GM18909 (cell line): ENCODE data around the gene KIAA0319L.
"Not testable (repeated sequence)": the region's sequence is repeated elsewhere in the genome, so short reads cannot be mapped to it uniquely, and the experiment has no call there.

ENCODE experiments used
- ATAC-seq: cut with Tn5 transposase; IDR thresholded peaks from one replicate; pipeline ENCODE4 v1.9.1; 2021; ENCODE audit warnings: mild to moderate bottlenecking; ENCODE audit not compliant: unreplicated experiment, poor library complexity

The KIAA0319L gene

DNA sequence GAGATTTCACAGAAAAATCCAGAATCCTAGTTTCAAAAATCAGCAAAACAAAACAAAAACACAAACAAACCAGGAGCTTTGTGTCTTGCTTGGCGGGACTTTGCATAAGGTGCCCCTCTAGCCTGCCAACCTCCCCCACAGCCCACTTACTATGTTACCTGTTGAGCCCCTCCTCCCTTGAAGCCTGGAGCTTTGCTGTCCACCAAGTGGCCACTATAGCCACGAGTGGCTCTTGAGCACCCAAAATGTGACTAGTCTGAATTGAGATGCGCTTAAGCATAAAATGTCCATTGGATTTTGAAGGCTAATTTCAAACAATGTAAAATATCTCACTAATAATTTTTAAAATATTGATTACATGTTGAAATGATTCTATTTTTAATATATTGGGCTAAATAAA is 28.1 kb upstream of the KIAA0319L start:
- no peak for ATAC-seq

DNA sequence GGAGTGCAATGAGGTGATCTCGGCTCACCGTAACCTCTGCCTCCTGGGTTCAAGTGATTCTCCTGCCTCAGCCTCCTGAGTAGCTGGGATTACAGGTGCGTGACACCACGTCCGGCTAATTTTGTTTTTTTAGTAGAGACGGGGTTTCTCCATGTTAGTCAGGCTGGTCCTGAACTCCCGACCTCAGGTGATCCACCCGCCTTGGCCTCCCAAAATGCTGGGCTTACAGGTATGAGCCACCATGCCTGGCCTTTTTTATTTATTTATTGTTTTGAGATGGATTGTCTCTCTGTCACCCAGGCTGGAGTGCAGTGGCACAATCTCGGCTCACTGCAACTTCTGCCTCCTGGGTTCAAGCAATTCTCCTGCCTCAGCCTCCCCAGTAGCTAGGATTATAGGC is 24.4 kb upstream of the KIAA0319L start:
- not testable (repeated sequence) for ATAC-seq

DNA sequence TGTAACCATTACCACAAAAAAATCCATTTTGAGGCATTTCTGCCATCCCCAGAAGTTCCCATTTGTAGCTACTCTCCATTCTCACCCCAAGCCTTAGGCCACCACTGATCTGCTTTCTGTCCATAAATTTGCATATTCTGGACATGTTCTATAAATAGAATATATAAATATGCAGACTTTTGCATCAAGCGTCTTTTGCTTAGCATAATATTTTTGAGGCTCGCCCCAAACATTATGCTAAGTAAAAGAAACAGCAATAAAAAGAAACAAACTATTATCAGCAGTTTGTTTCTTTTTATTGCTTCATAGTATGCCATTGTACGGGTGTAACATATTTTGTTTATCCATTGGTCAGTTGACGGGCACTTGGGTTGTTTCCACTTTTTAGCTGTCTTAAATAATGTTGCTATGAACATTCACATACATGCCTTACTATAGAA is 23.8 kb upstream of the KIAA0319L start:
- no peak for ATAC-seq

DNA sequence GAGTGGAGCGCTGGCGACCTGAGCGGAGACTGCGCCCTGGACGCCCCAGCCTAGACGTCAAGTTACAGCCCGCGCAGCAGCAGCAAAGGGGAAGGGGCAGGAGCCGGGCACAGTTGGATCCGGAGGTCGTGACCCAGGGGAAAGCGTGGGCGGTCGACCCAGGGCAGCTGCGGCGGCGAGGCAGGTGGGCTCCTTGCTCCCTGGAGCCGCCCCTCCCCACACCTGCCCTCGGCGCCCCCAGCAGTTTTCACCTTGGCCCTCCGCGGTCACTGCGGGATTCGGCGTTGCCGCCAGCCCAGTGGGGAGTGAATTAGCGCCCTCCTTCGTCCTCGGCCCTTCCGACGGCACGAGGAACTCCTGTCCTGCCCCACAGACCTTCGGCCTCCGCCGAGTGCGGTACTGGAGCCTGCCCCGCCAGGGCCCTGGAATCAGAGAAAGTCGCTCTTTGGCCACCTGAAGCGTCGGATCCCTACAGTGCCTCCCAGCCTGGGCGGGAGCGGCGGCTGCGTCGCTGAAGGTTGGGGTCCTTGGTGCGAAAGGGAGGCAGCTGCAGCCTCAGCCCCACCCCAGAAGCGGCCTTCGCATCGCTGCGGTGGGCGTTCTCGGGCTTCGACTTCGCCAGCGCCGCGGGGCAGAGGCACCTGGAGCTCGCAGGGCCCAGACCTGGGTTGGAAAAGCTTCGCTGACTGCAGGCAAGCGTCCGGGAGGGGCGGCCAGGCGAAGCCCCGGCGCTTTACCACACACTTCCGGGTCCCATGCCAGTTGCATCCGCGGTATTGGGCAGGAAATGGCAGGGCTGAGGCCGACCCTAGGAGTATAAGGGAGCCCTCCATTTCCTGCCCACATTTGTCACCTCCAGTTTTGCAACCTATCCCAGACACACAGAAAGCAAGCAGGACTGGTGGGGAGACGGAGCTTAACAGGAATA is 20.1 kb upstream of the KIAA0319L start:
- peak; percentile 77 for ATAC-seq

DNA sequence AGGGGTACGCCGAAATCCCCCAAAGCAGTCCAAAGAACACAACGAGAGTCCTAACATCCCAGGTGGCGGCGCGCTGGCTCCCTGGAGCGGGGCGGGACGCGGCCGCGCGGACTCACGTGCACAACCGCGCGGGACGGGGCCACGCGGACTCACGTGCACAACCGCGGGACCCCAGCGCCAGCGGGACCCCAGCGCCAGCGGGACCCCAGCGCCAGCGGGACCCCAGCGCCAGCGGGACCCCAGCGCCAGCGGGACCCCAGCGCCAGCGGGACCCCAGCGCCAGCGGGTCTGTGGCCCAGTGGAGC is 19.5 kb upstream of the KIAA0319L start:
- ATAC-seq = not testable (repeated sequence)

GRCh38 chr1:35576061-35576765 is 19.0 kb upstream of the KIAA0319L start:
- no peak for ATAC-seq

DNA sequence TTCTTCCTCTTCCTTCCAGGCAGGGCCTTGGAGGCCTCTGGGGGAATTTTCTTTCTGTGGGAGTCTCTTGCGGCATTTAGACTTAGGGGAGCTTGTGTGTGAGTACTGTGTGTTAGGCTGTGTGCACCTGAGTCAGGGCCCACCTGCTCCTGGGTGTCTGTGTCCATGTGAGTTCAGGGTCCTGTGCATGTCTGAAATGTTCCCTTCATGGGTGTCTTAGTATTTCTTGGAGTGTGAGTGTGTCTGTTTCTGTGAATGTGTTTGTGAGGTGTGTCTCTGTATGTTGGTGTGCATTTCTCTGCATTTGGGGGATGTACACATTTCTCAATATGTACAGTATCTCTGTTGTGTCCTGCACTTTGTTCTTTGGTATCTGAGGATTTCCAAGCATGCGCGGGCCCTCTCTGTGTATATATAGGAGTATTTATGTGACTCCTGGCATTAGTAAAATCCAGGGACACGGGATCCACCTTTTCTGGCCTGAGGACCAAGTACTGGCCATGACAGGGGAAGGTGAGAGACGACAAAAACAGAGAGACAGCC is 18.3 kb upstream of the KIAA0319L start:
- ATAC-seq = no peak

GRCh38 chr1:35574655-35575415 is 17.6 kb upstream of the KIAA0319L start:
- ATAC-seq = no peak

- no peak for ATAC-seq
Observed at GRCh38 chr1:35574125-35574654, 17.0 kb upstream of the KIAA0319L start.

GRCh38 chr1:35573198-35574124 is 16.3 kb upstream of the KIAA0319L start, which contains the start of gene TFAP2E:
Gene TFAP2E (plus strand): TSS chr1:35573314. CDS start chr1:35573578, 264 bp downstream.
- ATAC-seq = no peak

- ATAC-seq = no peak
Observed at GRCh38 chr1:35572296-35572695, 15.1 kb upstream of the KIAA0319L start.

DNA sequence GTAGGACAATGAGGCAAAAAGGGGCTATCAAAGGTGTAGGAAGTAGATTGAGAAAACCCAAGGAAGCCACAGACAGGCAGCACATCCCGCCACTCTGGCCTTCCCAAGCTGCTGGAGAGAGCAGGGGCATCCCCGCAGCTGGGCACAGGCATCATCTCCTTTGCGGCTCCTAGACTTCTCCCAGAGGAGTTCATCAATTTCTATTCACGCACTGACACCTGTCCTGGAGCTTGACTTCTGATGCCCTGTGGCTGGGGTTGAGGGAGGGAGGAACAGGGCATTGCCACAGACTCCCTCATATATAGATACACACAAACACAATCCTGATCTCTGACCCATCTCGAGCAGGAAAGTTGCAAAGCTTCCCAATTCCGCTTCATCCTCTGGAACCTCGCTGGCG is 14.1 kb upstream of the KIAA0319L start:
- ATAC-seq = no peak

DNA sequence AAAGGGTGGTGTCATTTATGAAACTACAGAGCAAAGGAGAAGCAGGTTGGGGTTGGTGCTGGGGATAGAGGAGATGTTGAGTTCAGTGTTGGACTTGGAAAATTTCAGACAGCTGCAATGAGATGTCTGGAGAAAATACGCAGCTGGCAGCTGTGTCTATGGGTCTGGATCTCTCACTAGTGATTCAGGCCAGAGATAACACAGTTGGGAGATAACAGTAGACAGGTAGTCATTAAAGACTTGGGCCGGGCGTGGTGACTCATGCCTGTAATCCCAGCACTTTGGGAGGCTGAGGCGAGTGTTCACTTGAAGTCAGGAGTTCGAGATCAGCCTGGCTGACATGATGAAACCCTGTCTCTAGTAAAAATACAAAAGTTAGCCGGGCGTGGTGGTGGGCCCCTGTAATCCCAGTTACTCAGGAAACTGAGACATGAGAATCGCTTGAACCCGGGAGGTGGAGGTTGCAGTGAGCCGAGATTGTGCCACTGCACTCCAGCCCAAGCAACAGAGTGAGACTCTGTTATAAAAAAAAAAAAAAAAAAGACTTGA is 13.5 kb upstream of the KIAA0319L start:
- ATAC-seq = no peak

DNA sequence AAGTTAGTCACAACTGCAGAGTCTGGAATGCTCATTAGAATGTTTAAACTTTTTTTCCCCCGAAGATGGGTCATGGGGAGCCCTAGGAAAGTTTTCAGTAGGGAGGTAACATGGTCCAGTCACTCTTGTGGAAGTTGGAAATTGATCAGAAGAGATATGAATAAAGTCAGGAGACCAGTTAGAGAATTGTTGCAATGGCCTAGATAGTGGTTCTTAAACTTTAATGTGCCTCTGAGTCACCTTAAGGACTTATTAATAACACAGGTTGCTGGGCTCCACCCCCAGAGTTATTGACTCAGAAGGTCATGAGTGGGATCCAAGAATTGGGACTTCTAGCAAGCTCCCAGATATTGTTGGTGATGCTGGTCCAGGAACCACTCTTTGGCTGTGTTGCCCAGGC is 12.7 kb upstream of the KIAA0319L start:
- ATAC-seq = no peak

DNA sequence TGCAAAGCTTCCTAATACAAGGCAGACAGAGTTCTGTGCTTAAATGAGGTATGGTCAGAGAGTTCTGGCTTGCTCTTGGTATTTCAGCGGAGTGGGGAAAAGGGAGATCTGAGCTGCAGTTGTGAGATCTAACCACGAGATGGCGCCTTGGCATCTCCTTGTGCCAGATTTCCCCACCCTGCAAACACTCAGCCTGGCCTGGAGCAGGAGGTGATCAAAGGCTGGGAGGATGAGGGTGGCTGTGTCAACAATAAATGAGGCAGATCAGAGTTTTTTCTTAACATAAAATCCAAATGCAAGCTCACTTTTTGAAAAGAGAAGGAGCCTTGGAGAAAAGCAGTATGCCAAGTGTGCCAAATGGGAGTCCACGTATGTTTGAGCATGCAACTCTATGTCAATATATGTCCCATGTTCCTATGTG is 11.8 kb upstream of the KIAA0319L start:
- ATAC-seq = no peak

DNA sequence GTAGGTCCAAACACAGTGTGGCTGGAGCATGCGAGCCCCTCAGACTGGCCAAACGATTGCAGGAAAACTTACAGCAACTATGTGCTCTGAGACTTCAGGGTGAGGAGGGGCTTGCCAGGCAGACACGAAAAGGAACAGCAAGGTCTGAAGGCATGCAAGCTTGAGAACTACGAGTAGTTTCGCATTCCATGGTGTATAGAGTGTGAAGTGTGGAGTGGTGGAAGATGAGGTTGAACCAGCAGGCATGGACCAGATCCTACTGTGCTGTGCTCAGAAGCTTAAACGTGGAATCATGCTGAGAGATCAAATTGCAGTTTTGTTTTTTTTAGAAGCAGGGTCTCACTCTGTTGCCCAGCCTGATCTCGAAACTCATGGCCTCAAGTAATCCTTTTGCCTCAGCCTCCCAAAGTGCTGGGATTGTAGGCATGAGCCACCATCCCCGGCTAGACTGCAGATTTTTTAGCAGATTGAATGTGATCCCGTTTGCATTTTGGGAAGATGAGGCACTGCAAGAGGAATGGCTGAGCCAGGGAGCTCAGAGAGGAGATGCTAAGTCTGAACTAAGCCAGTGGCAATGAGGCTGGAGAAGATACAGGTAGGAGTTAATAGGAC is 10.8 kb upstream of the KIAA0319L start:
- no peak for ATAC-seq

DNA sequence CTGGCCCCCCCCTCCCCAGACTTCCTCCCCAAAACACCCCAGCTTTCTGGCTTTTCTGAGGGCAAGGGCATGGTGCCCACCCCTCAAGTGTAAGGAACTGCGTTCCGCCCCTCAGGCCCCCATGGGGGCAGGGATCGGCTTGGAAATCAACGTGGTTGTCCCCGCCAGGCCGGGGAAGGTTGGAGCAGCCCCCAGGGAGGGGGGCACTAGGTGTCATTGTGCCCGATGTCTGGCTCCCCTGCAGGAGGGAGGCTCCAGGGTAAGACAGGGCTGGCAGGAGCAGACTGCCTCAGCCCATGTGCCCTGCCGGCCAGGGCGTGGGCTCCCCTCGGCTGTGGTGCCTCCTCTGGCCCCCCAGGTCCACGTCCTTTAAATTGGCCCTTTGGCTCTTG is 8.5 kb upstream of the KIAA0319L start:
- no peak for ATAC-seq

DNA sequence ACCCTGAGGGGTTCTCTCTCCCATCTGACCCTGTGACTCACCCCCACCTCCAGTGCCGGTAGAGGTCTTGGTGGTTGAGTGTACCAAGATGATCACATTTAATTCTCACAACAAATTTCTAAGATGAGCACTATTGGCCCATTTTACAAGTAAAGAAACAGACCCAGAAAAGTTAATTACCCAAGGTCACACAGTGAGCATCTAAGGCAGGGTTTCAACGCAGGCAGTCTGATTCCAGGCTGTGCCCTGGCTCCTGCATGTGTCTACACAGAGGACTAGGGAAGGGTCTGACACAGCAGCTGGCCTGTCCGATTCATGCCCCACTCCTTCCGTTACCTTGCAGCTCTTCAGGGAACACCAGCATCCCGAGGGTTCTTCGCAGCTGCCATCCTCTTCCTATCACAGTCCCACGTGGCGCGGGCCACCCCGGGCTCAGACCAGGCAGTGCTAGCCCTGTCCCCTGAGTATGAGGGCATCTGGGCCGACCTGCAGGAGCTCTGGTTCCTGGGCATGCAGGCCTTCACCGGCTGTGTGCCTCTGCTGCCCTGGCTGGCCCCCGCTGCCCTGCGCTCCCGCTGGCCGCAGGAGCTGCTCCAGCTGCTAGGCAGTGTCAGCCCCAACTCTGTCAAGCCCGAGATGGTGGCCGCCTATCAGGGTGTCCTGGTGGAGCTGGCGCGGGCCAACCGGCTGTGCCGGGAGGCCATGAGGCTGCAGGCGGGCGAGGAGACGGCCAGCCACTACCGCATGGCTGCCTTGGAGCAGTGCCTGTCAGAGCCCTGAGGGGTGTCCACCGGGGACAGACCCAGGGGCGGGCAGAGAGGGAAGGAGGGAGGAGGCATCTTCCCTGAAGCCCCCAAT is 7.9 kb upstream of the KIAA0319L start:
- no peak for ATAC-seq
